ENCODE data around the gene C1QTNF6. TPM values are rescaled to one million over a fixed set of nuclear protein-coding genes. Genes with fewer than 3 reads are reported as not detected.

The C1QTNF6 gene
- total and polyA plus RNA-seq, 8 donors, result 1.2 to 10.9 (median 3.0) TPM

- no peak for TF ChIP-seq CTCF (IDR thresholded peaks at IDR 0.05)
- peaks cover 0 to 8% (median 0%) of the 10 kb centered on the region in 3 donors for H3K4me1 ChIP-seq
Measured at GRCh38 chr22:37179622-37180420, 8.2 kb downstream of the C1QTNF6 start.

GRCh38 chr22:37179126-37179470 lies 8.9 kb downstream of the C1QTNF6 start:
- Histone ChIP-seq H3K36me3 (no peaks in the 10 kb centered on the region), H3K4me1 (peaks cover 0 to 8% (median 0%) of the 10 kb centered on the region in 3 donors), H3K27me3 (no peaks in the 10 kb centered on the region), H3K9me3 (no peaks in the 10 kb centered on the region), H3K27ac (no peak overlapping the region), H3K4me3 (no peak overlapping the region)
- no peak for TF ChIP-seq CTCF (IDR thresholded peaks at IDR 0.05)
- intact Hi-C loops (cut with DNase I), result no loop called here
- ATAC-seq, result no peak
- no peak for FAIRE-seq
- DNase-seq, result peak in 1 of 6 donors; percentile 36
- 86 to 90% methylated on average over 10 of the region's 10 CpGs for WGBS, 2 donors

More at GRCh38 chr22:37179622-37180420, 8.2 kb downstream of the C1QTNF6 start:
- Histone ChIP-seq H3K4me3 (no peak overlapping the region), H3K9me3 (no peaks in the 10 kb centered on the region), H3K27me3 (no peaks in the 10 kb centered on the region), H3K36me3 (no peaks in the 10 kb centered on the region), H3K27ac (no peak overlapping the region)
- peak in 2 of 6 donors; percentile 48 to 51 for DNase-seq
- intact Hi-C loops (cut with DNase I), result no loop called here
- no peak for ATAC-seq
- FAIRE-seq, result no peak
- 85 to 87% methylated on average over 31 of the region's 31 CpGs for WGBS, 2 donors

GRCh38 chr22:37178350-37179125 lies 9.5 kb downstream of the C1QTNF6 start:
- Histone ChIP-seq H3K9me3 (no peaks in the 10 kb centered on the region), H3K4me3 (no peak overlapping the region), H3K4me1 (peaks cover 0 to 8% (median 0%) of the 10 kb centered on the region in 3 donors), H3K36me3 (no peaks in the 10 kb centered on the region), H3K27ac (peak overlapping the region in 1 of 4 donors; percentile 8), H3K27me3 (no peaks in the 10 kb centered on the region)
- no peak for TF ChIP-seq CTCF (IDR thresholded peaks at IDR 0.05)
- WGBS, 2 donors, result 31% methylated on average over 17 of the region's 17 CpGs
- ATAC-seq, result peak; percentile 36 to 45 (median 42)
- intact Hi-C loops (cut with DNase I), result no loop called here
- FAIRE-seq, result no peak
- peak in 2 of 6 donors; percentile 29 to 46 for DNase-seq

GRCh38 chr22:37177755-37178154 lies 10.3 kb downstream of the C1QTNF6 start:
- no peak for ATAC-seq
- H3K9me3 ChIP-seq, result no peaks in the 10 kb centered on the region
- no peak overlapping the region for H3K27ac ChIP-seq
- no peak overlapping the region for H3K4me3 ChIP-seq
- intact Hi-C loops (cut with DNase I), result no loop called here
- no peak for TF ChIP-seq CTCF (IDR thresholded peaks at IDR 0.05)
- H3K36me3 ChIP-seq, result no peaks in the 10 kb centered on the region
- no peak for DNase-seq
- 82% methylated on average over 3 of the region's 3 CpGs for WGBS, 2 donors
- H3K27me3 ChIP-seq, result no peaks in the 10 kb centered on the region
- FAIRE-seq, result no peak
- H3K4me1 ChIP-seq, result peaks cover 0 to 8% (median 0%) of the 10 kb centered on the region in 3 donors

All from pancreas (tissue), 10 donors.